Central memory CD8-positive, alpha-beta T cell (primary cell): Measurements from ENCODE around the gene MPI.
"Not testable (repeated sequence)": the region's sequence is repeated elsewhere in the genome, so short reads cannot be mapped to it uniquely, and the experiment has no call there.

ENCODE experiments used
- ATAC-seq: fragments of 150-1000 bp; cut with Tn5 transposase; replicated peaks from 2 replicates; pipeline ENCODE4 v1.10.0; 2022; ENCODE audit warnings: mild to moderate bottlenecking, moderate FRiP score, moderate number of reproducible peaks; ENCODE audit not compliant: poor library complexity, severe bottlenecking; ENCODE audit errors: extremely low read depth
- DNase-seq, 2 donors: peaks; one replicate each; pipeline ENCODE4 v3.0.0; 2021; ENCODE audit warnings: low spot score in 2 of 2
- H3K27ac Mint-ChIP-seq: one replicate; pipeline ENCODE4 v1.8.0; 2022; ENCODE audit warnings: low read depth, mild to moderate bottlenecking, moderate library complexity, mixed read lengths
- H3K27me3 Mint-ChIP-seq: one replicate; pipeline ENCODE4 v1.8.0; 2022; ENCODE audit warnings: mixed read lengths
- H3K36me3 Mint-ChIP-seq: one replicate; pipeline ENCODE4 v1.8.0; 2022; ENCODE audit warnings: mild to moderate bottlenecking, moderate library complexity, mixed read lengths; ENCODE audit not compliant: insufficient read depth
- H3K4me1 Mint-ChIP-seq: one replicate; pipeline ENCODE4 v1.8.0; 2022; ENCODE audit warnings: mixed read lengths
- H3K4me3 Mint-ChIP-seq: one replicate; pipeline ENCODE4 v1.8.0; 2022; ENCODE audit warnings: mild to moderate bottlenecking, moderate library complexity, mixed read lengths
- H3K9me3 Mint-ChIP-seq: one replicate; pipeline ENCODE4 v1.8.0; 2022; ENCODE audit warnings: mixed read lengths

MPI gene

DNA sequence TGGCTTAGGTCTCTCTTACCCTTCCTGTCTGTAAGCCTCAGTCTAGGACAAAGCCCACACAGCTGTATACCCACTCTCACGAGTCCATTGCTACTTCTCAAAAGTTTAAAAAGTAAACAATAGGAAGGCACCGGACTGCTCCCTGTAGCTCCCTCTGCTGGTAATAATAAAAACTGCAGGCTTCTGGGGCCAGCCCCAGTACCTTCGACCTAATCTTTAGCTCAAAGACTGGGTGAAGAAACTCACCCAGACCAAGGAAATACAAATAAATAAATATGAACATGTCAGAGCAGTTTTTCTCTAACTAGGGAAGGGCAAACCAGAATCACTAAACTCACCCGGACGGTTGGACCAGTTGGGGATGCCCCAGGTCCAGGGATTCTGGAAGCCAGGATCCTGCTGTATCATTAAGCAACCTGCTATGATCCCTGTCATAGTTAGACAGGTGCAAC, 11.8 kb downstream of the MPI start:
- Mint-ChIP-seq H3K36me3 (peaks cover 15% of the 10 kb centered on the region), H3K4me3 (no peak overlapping the region), H3K4me1 (peaks cover 24% of the 10 kb centered on the region), H3K9me3 (no peaks in the 10 kb centered on the region), H3K27ac (no peak overlapping the region), H3K27me3 (no peaks in the 10 kb centered on the region)
- ATAC-seq (peak; percentile 41), DNase-seq (peak; percentile 52 to 58)

DNA sequence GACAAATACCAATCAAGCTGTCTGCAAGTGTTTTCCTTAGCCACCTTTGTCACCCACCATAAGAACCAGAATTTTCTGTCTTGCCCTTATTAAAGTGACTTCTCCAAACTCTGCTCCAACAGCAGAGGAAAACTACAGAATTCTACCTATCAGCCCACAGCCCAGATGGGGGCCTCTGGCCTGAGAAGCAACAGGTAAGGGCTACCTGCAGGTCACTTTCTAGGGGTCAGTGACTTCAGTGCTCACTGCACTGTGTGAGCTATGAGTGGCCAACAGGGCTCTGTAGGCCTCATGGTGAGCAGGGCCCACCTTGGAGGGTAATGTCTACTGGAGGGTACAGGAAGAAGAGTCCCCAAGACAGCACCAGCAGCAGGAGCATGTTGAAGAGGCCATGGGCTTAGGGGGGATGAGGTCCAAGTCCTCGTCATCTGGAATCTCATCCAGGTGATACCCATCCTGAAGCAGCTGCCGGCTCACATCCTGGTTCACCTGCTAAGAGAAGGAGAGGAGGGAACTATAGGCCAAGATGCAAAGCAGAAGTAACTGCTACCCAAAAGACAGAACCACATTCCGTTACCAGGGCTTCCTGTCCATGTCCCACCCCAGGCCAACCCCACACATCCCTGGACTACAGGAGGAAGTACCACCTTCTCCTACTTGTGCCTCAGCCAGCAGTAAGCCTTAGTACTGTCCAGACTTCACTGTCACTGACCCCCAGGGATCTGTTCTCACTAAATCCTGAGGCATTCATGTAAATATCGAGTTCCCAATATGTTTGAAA, 12.6 kb downstream of the MPI start:
- H3K4me1 Mint-ChIP-seq, result peaks cover 33% of the 10 kb centered on the region
- no peaks in the 10 kb centered on the region for H3K27me3 Mint-ChIP-seq
- H3K36me3 Mint-ChIP-seq, result peaks cover 17% of the 10 kb centered on the region

DNA sequence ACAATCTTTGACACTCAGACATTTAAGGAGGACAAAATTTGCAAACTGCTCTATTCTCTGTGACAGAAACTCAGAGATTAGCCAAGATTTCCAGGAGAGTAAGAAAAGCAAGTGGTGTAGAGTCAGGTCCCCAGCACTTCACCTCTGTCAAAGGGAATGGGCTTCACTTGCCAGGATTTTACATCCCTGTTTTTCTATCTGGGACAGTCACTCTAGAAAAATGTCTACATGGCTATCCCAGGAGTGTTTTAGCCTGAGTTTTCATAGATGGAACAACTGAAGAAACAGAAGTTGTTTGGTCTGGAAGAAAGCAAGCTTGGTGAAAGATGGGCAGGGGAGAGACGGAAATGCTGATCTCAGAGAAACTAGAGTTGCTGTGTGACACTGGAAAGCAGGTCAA, 13.8 kb downstream of the MPI start:
- Mint-ChIP-seq H3K9me3 (no peaks in the 10 kb centered on the region), H3K4me1 (peaks cover 34% of the 10 kb centered on the region), H3K27ac (peak overlapping the region; percentile 25), H3K27me3 (no peaks in the 10 kb centered on the region), H3K36me3 (peaks cover 16% of the 10 kb centered on the region), H3K4me3 (no peak overlapping the region)
- no peak for ATAC-seq
- DNase-seq, result no peak

More for the DNA sequence above, 12.6 kb downstream of the MPI start:
- Mint-ChIP-seq H3K27ac (no peak overlapping the region), H3K9me3 (no peaks in the 10 kb centered on the region), H3K4me3 (no peak overlapping the region)
- DNase-seq, result no peak
- no peak for ATAC-seq

DNA sequence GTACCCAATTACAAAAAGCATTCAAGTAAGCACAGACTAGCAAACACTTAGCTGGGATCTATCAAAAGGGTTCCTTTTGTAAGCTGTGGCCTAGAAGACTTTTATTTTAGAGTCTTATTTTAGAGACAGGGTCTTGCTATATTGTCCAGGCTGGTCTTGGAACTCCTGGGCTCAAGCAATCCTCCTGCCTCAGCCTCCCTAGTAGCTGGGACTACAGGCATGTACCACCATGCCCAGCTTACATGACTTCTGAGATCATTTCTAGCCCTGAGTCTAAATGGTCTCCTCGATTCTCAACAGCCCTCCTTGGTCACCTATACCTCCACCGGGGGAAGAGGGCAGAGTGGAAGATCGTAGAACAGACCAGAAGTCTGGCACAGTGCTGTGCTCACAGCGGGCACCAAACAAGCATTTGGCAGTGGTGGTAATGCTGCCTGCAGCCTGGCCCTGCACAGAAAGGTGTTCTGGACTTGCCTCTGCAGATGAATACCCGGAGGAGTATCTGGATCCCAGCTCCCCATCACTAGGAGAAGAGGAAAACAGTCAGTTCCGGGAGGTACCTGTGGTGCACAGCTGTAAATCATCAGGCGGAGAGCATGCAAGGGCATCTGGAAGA, 14.5 kb downstream of the MPI start:
- DNase-seq (no peak), ATAC-seq (no peak)
- Mint-ChIP-seq H3K4me3 (no peak overlapping the region), H3K9me3 (no peaks in the 10 kb centered on the region), H3K36me3 (peaks cover 16% of the 10 kb centered on the region), H3K27me3 (no peaks in the 10 kb centered on the region), H3K4me1 (peaks cover 34% of the 10 kb centered on the region), H3K27ac (no peak overlapping the region)

DNA sequence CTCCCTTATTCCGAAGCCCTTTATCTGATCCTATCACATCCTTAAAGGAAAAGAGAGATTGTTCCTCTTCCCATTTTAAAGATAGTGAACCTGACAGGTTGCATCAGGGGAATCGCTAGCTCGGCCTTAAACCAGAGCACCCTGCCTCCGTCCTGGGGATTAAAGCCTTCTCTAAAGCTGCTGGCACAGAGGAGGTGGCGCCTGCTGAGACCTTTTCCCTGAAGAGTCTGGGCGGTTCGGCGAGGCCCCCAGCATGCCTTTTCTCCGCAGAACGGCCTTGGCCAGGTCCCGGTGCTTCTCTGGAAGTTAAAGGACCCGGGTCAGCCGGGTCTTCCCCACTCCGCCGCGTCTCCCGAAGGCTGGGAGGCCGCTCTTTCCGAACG, 16.2 kb downstream of the MPI start:
- peak; percentile 41 for ATAC-seq
- H3K27me3 Mint-ChIP-seq, result no peaks in the 10 kb centered on the region
- peak in 1 of 2 donors; percentile 20 for DNase-seq
- H3K4me1 Mint-ChIP-seq, result peaks cover 27% of the 10 kb centered on the region
- H3K9me3 Mint-ChIP-seq, result no peaks in the 10 kb centered on the region
- H3K36me3 Mint-ChIP-seq, result peaks cover 11% of the 10 kb centered on the region
- H3K4me3 Mint-ChIP-seq, result peak overlapping the region; percentile 99
- H3K27ac Mint-ChIP-seq, result peak overlapping the region; percentile 98

DNA sequence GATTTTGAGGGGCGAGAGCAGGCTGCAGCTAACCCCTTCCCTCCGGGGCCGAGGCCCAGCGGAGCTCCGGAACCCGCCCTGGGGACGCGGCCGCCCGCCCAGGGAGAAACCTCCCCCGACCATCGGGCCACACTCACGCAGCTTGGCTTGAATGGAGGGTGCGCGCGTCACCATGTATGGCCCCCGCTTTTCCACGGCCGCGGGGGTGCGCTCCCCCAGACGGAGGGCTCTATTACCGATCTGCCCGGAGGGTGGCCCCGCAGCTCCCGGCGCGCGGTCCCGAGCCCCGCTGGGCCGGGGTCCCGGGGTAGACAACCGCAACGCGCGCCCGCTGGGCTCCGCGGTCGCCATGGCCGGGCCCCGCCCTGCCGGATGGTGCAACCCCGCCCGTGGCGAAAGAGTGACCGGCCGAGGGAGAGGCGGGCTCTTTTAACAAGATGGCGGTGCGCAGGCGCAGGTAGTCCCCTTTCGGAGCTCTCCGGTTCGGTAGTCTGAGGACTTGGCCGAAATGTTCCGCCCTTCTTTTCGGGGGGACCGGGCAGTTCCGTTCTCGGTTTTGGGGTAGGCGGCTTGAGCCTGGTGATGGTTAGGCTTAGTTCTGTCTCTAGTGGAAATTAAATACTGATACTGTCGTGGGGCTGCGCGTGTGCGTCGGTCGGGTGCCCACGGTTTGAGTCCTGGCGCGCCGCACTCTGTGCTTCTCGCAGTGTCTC, 16.8 kb downstream of the MPI start, which contains the start of gene FAM219B:
Gene FAM219B (minus strand): TSS at position 402 of the 713 bp plus-strand sequence. CDS start 51 bp downstream, at position 351.
- no peaks in the 10 kb centered on the region for H3K9me3 Mint-ChIP-seq
- H3K27ac Mint-ChIP-seq, result peak within 1 kb of the TSS; percentile 98
- H3K4me1 Mint-ChIP-seq, result peaks cover 27% of the 10 kb centered on the region
- peaks cover 11% of the 10 kb centered on the region for H3K36me3 Mint-ChIP-seq
- ATAC-seq (peak; percentile 77), DNase-seq (peak; percentile 28 to 55)
- H3K27me3 Mint-ChIP-seq, result no peaks in the 10 kb centered on the region
- H3K4me3 Mint-ChIP-seq, result peak within 1 kb of the TSS; percentile 99

DNA sequence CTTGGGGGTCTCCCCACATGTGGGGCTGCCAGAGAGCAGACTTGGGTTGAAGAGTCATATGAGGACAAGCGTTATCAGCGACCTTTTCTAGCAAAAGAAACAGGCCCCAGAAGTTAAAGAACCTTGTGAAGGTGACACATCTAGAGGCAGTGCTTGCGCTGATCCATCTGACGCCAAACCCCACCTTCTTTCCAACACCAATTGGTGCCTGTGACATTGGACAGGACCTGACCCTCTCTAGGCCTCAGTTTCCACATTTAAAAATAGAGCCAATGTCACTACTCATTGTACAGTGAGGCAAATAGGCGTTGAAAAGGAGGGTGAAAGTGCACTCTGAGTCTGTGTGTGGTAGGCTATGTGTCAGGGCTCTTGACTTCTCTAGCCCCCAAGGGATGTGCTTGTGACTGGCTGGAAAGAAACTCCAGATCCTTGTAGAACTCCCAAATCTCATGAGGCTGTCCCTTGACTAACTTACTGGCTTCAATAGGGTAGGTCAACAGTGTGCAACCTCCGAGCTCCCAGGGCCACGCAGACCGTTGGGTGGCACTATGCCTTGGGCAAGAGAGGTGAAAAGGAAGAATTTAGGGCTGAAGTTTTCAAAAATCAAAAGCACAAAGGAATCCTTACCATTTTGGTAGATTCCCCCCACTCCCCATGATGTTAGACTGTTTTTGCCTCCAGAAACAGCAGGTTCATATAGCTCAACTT, 17.5 kb downstream of the MPI start:
- Mint-ChIP-seq H3K27me3 (no peaks in the 10 kb centered on the region), H3K4me3 (peak overlapping the region; percentile 99), H3K27ac (peak overlapping the region; percentile 98), H3K36me3 (peaks cover 11% of the 10 kb centered on the region), H3K9me3 (no peaks in the 10 kb centered on the region), H3K4me1 (peaks cover 27% of the 10 kb centered on the region)
- no peak for DNase-seq
- peak; percentile 6 for ATAC-seq

DNA sequence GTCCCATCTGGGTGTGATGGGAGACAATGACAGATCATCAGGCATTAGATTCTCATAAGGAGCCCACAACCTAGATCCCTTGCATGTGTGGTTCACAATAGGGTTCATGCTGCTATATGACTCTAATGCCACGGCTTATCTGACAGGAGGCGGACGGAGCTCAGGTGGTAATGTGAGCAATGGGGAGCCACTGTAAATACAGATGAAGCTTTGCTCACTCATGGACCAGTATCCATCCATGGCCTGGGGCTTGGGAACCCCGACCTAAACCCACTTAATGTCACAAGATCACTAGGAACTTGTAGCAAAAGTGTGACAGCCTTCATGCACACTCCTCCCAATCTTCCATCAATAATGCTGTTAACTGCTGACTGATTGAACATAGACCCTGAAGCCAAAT, 18.8 kb downstream of the MPI start:
- Mint-ChIP-seq H3K27ac (no peak overlapping the region), H3K4me3 (no peak overlapping the region), H3K9me3 (no peaks in the 10 kb centered on the region), H3K27me3 (no peaks in the 10 kb centered on the region), H3K36me3 (peaks cover 8% of the 10 kb centered on the region), H3K4me1 (peaks cover 27% of the 10 kb centered on the region)
- ATAC-seq (no peak), DNase-seq (no peak)

DNA sequence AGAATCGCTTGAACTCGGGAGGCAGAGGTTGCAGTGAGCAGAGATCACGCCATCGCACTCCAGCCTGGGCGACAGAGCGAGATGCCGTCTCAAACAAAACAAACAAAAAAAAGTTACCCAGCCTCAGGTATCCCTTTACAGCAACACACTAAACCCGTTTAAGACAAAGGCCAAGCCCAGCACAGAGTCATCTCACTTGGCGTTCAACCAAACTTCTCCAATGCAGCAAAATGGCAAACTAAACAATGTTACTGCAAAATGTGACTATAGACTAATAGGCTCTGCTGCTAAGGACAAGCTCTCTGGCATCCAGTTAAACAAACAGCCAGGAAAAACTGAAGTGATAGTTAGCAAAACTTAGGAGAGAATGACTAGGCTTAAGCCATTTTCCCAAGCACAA, 23.2 kb downstream of the MPI start:
- Mint-ChIP-seq H3K27me3 (no peaks in the 10 kb centered on the region), H3K36me3 (peaks cover 26% of the 10 kb centered on the region), H3K4me1 (no peaks in the 10 kb centered on the region), H3K9me3 (no peaks in the 10 kb centered on the region), H3K4me3 (no peak overlapping the region), H3K27ac (no peak overlapping the region)
- DNase-seq (no peak), ATAC-seq (no peak)

DNA sequence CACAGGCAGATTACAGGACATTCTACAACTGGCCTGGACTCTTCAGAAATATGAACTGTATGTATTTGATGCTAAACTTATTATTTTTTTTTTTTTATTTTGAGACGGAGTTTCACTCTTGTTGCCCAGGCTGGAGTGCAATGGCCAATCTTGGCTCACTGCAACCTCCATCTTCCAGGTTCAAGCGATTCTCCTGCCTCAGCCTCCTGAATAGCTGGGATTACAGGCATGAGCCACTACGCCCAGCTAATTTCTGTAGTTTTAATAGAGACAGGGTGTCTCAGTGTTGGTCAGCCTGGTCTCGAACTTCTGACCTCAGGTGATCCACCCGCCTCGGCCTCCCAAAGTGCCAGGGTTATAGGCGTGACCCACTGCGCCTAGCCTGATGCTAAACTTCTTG, 24.0 kb downstream of the MPI start:
- DNase-seq, H3K27ac Mint-ChIP-seq, H3K27me3 Mint-ChIP-seq, ATAC-seq, H3K4me3 Mint-ChIP-seq, H3K4me1 Mint-ChIP-seq, H3K9me3 Mint-ChIP-seq: not testable (repeated sequence)
- peaks cover 32% of the 10 kb centered on the region for H3K36me3 Mint-ChIP-seq

DNA sequence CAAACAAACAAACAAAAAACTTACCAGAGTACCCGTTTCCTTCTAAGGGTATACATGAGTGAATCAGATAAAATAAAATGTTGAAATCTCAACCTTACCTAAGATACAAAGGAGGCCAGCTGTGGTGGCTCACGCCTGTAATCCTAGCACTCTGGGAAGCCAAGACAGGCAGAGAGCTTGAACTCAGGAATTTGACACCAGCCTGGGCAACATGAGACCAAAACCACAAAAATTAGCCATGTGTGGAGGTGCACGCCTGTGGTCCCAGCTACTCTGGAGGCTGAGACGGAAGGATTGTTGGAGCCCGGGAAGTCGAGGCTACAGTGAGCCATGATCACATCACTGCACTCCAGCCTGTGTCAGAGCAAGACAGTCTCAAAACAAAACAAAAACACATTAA, 27.8 kb downstream of the MPI start:
- Mint-ChIP-seq H3K4me1 (no peaks in the 10 kb centered on the region), H3K36me3 (peaks cover 63% of the 10 kb centered on the region), H3K4me3 (no peak overlapping the region), H3K27me3 (no peaks in the 10 kb centered on the region), H3K9me3 (no peaks in the 10 kb centered on the region), H3K27ac (no peak overlapping the region)
- no peak for ATAC-seq
- DNase-seq, result no peak

DNA sequence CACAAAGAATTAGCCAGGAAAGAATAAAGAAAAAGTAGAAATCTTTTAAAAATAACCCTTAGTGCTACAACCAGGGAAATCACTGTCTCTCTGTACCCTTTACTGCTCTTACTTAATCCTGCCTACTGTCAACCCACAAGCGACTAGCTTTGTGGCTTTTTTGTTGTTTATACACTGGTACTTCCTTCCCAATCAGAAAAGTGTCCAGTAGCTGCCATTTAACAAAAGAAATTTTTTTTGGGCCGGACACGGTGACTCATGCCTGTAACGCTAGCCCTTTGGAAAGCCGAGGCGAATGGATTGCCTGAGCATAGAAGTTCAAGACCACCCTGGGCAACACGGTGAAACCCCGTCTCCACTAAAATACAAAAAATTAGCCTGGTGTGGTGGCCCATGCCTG, 30.6 kb downstream of the MPI start:
- Mint-ChIP-seq H3K27ac (no peak overlapping the region), H3K4me3 (no peak overlapping the region), H3K4me1 (no peaks in the 10 kb centered on the region), H3K36me3 (peaks cover 74% of the 10 kb centered on the region), H3K9me3 (no peaks in the 10 kb centered on the region), H3K27me3 (no peaks in the 10 kb centered on the region)
- no peak for DNase-seq
- ATAC-seq, result no peak
